NCI-H510A treated with DMSO at 0.1 percent for 48 hours (cell line): Measurements from ENCODE around the gene RDX.
"Not testable (repeated sequence)": the region's sequence is repeated elsewhere in the genome, so short reads cannot be mapped to it uniquely, and the experiment has no call there.

ENCODE experiments used
- DNase-seq: peaks from one replicate; lab custom pipeline; 2025; lab: John Stamatoyannopoulos, UW

The RDX gene

GRCh38 chr11:110305169-110306018, 9.0 kb upstream of the RDX start:
- DNase-seq = peak; percentile 68

- no peak for DNase-seq
These were observed 7.0 kb upstream of the RDX start for GRCh38 chr11:110303414-110303826.

- DNase-seq = no peak
These were observed 5.2 kb upstream of the RDX start for GRCh38 chr11:110301577-110301976.

GRCh38 chr11:110301032-110301431, 4.6 kb upstream of the RDX start:
- DNase-seq = no peak

GRCh38 chr11:110299006-110299785, 2.8 kb upstream of the RDX start:
- no peak for DNase-seq

- DNase-seq = no peak
These were observed 1.9 kb upstream of the RDX start for GRCh38 chr11:110298301-110298765.

GRCh38 chr11:110297726-110298300, 1.4 kb upstream of the RDX start:
- no peak for DNase-seq

- no peak for DNase-seq
These were observed 787 bp upstream of the RDX start for GRCh38 chr11:110297076-110297725.

GRCh38 chr11:110295531-110296225, 736 bp downstream of the RDX start:
- peak; percentile 42 for DNase-seq

GRCh38 chr11:110295086-110295485, 1.3 kb downstream of the RDX start:
- no peak for DNase-seq

GRCh38 chr11:110294509-110294908, 1.9 kb downstream of the RDX start:
- no peak for DNase-seq

- no peak for DNase-seq
These were observed 3.0 kb downstream of the RDX start for GRCh38 chr11:110293389-110293788.

- not testable (repeated sequence) for DNase-seq
These were observed 4.3 kb downstream of the RDX start for GRCh38 chr11:110292146-110292545.

- no peak for DNase-seq
These were observed 5.7 kb downstream of the RDX start for GRCh38 chr11:110290591-110291334.

- no peak for DNase-seq
These were observed 6.9 kb downstream of the RDX start for GRCh38 chr11:110289472-110289871.

GRCh38 chr11:110287537-110287936, 8.9 kb downstream of the RDX start:
- DNase-seq = no peak

- DNase-seq = peak; percentile 60
These were observed 9.9 kb downstream of the RDX start for GRCh38 chr11:110286298-110287040.

- no peak for DNase-seq
These were observed 12.6 kb downstream of the RDX start for GRCh38 chr11:110283862-110284261.

GRCh38 chr11:110280595-110280994, 15.8 kb downstream of the RDX start:
- not testable (repeated sequence) for DNase-seq

- DNase-seq = no peak
These were observed 16.5 kb downstream of the RDX start for GRCh38 chr11:110279881-110280280.
